A172 (cell line): ENCODE measurements around the gene SPANXA1. TPM values are rescaled to one million over a fixed set of nuclear protein-coding genes. Genes with fewer than 3 reads are reported as not detected.
"Not testable (repeated sequence)": the region's sequence is repeated elsewhere in the genome, so short reads cannot be mapped to it uniquely, and the experiment has no call there.

ENCODE experiments used
- DNase-seq: peaks from one replicate; pipeline ENCODE4 v3.0.0-alpha.2; 2015; ENCODE audit warnings: low spot score
- total RNA-seq: library from RNA; depleted of rRNA; stranded (reverse); fragments of >200 nt; shearing (Covaris generic); gene quantifications from 2 replicates; pipeline ENCODE4 v1.2.3, GENCODE V29; 2014; rRNA removed

The SPANXA1 gene, protein sequence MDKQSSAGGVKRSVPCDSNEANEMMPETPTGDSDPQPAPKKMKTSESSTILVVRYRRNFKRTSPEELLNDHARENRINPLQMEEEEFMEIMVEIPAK
- total RNA-seq: 1.2 and 2.1 TPM in 2 replicates

- DNase-seq: not testable (repeated sequence)
These were observed at the start of gene SPANXA1 for GRCh38 chrX:141584638-141585037. Gene SPANXA1, minus strand, starts transcription at chrX:141584738. Its CDS starts 60 bp downstream, at chrX:141584678.

- DNase-seq: no peak
These were observed 47.6 kb upstream of the SPANXA1 start for GRCh38 chrX:141632124-141632523.

GRCh38 chrX:141619336-141619735, 34.8 kb upstream of the SPANXA1 start:
- DNase-seq: no peak

GRCh38 chrX:141609111-141609510, 24.6 kb upstream of the SPANXA1 start:
- DNase-seq: no peak

GRCh38 chrX:141589408-141589807, 4.9 kb upstream of the SPANXA1 start, which contains the start of gene SPANXA2:
Gene SPANXA2, plus strand, starts transcription at chrX:141589708. Its CDS starts 60 bp downstream, at chrX:141589768.
- not testable (repeated sequence) for DNase-seq

GRCh38 chrX:141542551-141542950, 42.0 kb downstream of the SPANXA1 start:
- DNase-seq: not testable (repeated sequence)

Other genes with a start within 250 kb of the SPANXA1 start
- gene SPANXA2, start 5.0 kb upstream of the SPANXA1 start, total RNA-seq: 1.2 and 2.1 TPM in 2 replicates
- not detected in 2 replicates for gene SPANXD, start 114.0 kb upstream of the SPANXA1 start, total RNA-seq